Activated naive CD4-positive, alpha-beta T cell treated with anti-CD3 and anti-CD28 coated beads, Interleukin-2, amount 10 ng/mL, durations not matched to agents 7 days and 5 days (primary cell): ENCODE results near the gene SIAH3.
"Not testable (repeated sequence)": the region's sequence is repeated elsewhere in the genome, so short reads cannot be mapped to it uniquely, and the experiment has no call there.

ENCODE experiments used
- CTCF ChIA-PET: fragments of 350-600 bp; sonication (Branson Sonifier 250); formaldehyde crosslinking; loops from one replicate; lab custom pipeline; 2021; ENCODE audit warnings: antibody characterized with exemption; lab: Charles Lee
- DNase-seq: peaks from one replicate; pipeline ENCODE4 v3.0.0-alpha.2; 2020
- H3K27ac Mint-ChIP-seq: one replicate; pipeline ENCODE4 v1.8.0; 2021; ENCODE audit warnings: mild to moderate bottlenecking, moderate library complexity, mixed read lengths
- H3K27me3 Mint-ChIP-seq: one replicate; pipeline ENCODE4 v1.8.0; 2021; ENCODE audit warnings: mild to moderate bottlenecking, mixed read lengths
- H3K36me3 Mint-ChIP-seq: one replicate; pipeline ENCODE4 v1.8.0; 2021; ENCODE audit warnings: mixed read lengths
- H3K4me1 Mint-ChIP-seq: one replicate; pipeline ENCODE4 v1.8.0; 2021; ENCODE audit warnings: mixed read lengths
- H3K4me3 Mint-ChIP-seq: one replicate; pipeline ENCODE4 v1.8.0; 2021; ENCODE audit warnings: mild to moderate bottlenecking, moderate library complexity, mixed read lengths
- H3K9me3 Mint-ChIP-seq: one replicate; pipeline ENCODE4 v1.8.0; 2021; ENCODE audit warnings: mixed read lengths

Gene SIAH3

GRCh38 chr13:45775401-45775963, 76.1 kb downstream of the SIAH3 start:
- no peak for DNase-seq
- CTCF ChIA-PET = no interaction called here

GRCh38 chr13:45773944-45774343, 77.6 kb downstream of the SIAH3 start:
- Mint-ChIP-seq H3K27me3 (peaks cover 12% of the 10 kb centered on the region), H3K4me3 (no peak overlapping the region), H3K36me3 (no peaks in the 10 kb centered on the region), H3K4me1 (no peaks in the 10 kb centered on the region), H3K27ac (no peak overlapping the region), H3K9me3 (no peaks in the 10 kb centered on the region)
- CTCF ChIA-PET = no interaction called here
- no peak for DNase-seq

More at GRCh38 chr13:45775401-45775963, 76.1 kb downstream of the SIAH3 start:
- H3K4me1 Mint-ChIP-seq = no peaks in the 10 kb centered on the region
- no peak overlapping the region for H3K4me3 Mint-ChIP-seq
- H3K36me3 Mint-ChIP-seq = no peaks in the 10 kb centered on the region
- peaks cover 12% of the 10 kb centered on the region for H3K27me3 Mint-ChIP-seq
- H3K9me3 Mint-ChIP-seq = no peaks in the 10 kb centered on the region
- no peak overlapping the region for H3K27ac Mint-ChIP-seq

GRCh38 chr13:45773236-45773635, 78.3 kb downstream of the SIAH3 start:
- H3K9me3 Mint-ChIP-seq = no peaks in the 10 kb centered on the region
- peaks cover 2% of the 10 kb centered on the region for H3K4me1 Mint-ChIP-seq
- CTCF ChIA-PET = no interaction called here
- no peak overlapping the region for H3K4me3 Mint-ChIP-seq
- H3K27ac Mint-ChIP-seq = no peak overlapping the region
- no peaks in the 10 kb centered on the region for H3K36me3 Mint-ChIP-seq
- H3K27me3 Mint-ChIP-seq = peaks cover 12% of the 10 kb centered on the region
- DNase-seq = no peak

- no peak for DNase-seq
- Mint-ChIP-seq H3K27ac (no peak overlapping the region), H3K9me3 (no peaks in the 10 kb centered on the region), H3K4me3 (no peak overlapping the region), H3K36me3 (no peaks in the 10 kb centered on the region), H3K27me3 (peaks cover 9% of the 10 kb centered on the region), H3K4me1 (peaks cover 2% of the 10 kb centered on the region)
- CTCF ChIA-PET = no interaction called here
These were observed 80.7 kb downstream of the SIAH3 start for GRCh38 chr13:45770886-45771285.

- Mint-ChIP-seq H3K27ac (no peak overlapping the region), H3K36me3 (no peaks in the 10 kb centered on the region)
- CTCF ChIA-PET = no interaction called here
These were observed 82.7 kb downstream of the SIAH3 start for GRCh38 chr13:45768656-45769479.

GRCh38 chr13:45765464-45765863, 86.1 kb downstream of the SIAH3 start:
- no peak for DNase-seq
- Mint-ChIP-seq H3K4me1 (peaks cover 2% of the 10 kb centered on the region), H3K27me3 (peaks cover 7% of the 10 kb centered on the region), H3K4me3 (no peak overlapping the region), H3K9me3 (no peaks in the 10 kb centered on the region), H3K36me3 (no peaks in the 10 kb centered on the region), H3K27ac (no peak overlapping the region)
- CTCF ChIA-PET = no interaction called here

More at GRCh38 chr13:45768656-45769479, 82.7 kb downstream of the SIAH3 start:
- peaks cover 4% of the 10 kb centered on the region for H3K27me3 Mint-ChIP-seq
- no peak overlapping the region for H3K4me3 Mint-ChIP-seq
- no peak for DNase-seq
- H3K4me1 Mint-ChIP-seq = peaks cover 2% of the 10 kb centered on the region
- H3K9me3 Mint-ChIP-seq = no peaks in the 10 kb centered on the region

GRCh38 chr13:45763419-45763818, 88.1 kb downstream of the SIAH3 start:
- H3K27ac Mint-ChIP-seq = no peak overlapping the region
- no peak for DNase-seq
- H3K36me3 Mint-ChIP-seq = no peaks in the 10 kb centered on the region
- H3K27me3 Mint-ChIP-seq = peaks cover 7% of the 10 kb centered on the region
- H3K4me1 Mint-ChIP-seq = peaks cover under 1% of the 10 kb centered on the region
- CTCF ChIA-PET = interaction anchor here (0.5 kb wide), 1 partner anchor 480 kb away, joined by 3 read pairs; no protein-coding TSS in a partner anchor
- H3K4me3 Mint-ChIP-seq = no peak overlapping the region
- H3K9me3 Mint-ChIP-seq = no peaks in the 10 kb centered on the region

- H3K27me3 Mint-ChIP-seq, H3K4me1 Mint-ChIP-seq, H3K36me3 Mint-ChIP-seq, H3K4me3 Mint-ChIP-seq, CTCF ChIA-PET, H3K27ac Mint-ChIP-seq, DNase-seq, H3K9me3 Mint-ChIP-seq: not testable (repeated sequence)
These were observed 94.0 kb downstream of the SIAH3 start for GRCh38 chr13:45757589-45757988.

GRCh38 chr13:45756498-45756897, 95.1 kb downstream of the SIAH3 start:
- DNase-seq, H3K4me3 Mint-ChIP-seq, H3K4me1 Mint-ChIP-seq, H3K27me3 Mint-ChIP-seq, H3K36me3 Mint-ChIP-seq, H3K9me3 Mint-ChIP-seq, H3K27ac Mint-ChIP-seq, CTCF ChIA-PET: not testable (repeated sequence)

GRCh38 chr13:45752510-45752909, 99.0 kb downstream of the SIAH3 start:
- Mint-ChIP-seq H3K36me3 (no peaks in the 10 kb centered on the region), H3K27ac (no peak overlapping the region), H3K4me1 (no peaks in the 10 kb centered on the region), H3K9me3 (peaks cover 1% of the 10 kb centered on the region), H3K4me3 (no peak overlapping the region), H3K27me3 (peaks cover 5% of the 10 kb centered on the region)
- DNase-seq = no peak
- CTCF ChIA-PET = no interaction called here

- no peak overlapping the region for H3K27ac Mint-ChIP-seq
- CTCF ChIA-PET = no interaction called here
- no peaks in the 10 kb centered on the region for H3K9me3 Mint-ChIP-seq
- peaks cover 5% of the 10 kb centered on the region for H3K27me3 Mint-ChIP-seq
- DNase-seq = no peak
- no peaks in the 10 kb centered on the region for H3K4me1 Mint-ChIP-seq
- H3K4me3 Mint-ChIP-seq = no peak overlapping the region
- H3K36me3 Mint-ChIP-seq = no peaks in the 10 kb centered on the region
These were observed 99.7 kb downstream of the SIAH3 start for GRCh38 chr13:45751885-45752284.

GRCh38 chr13:45750566-45750965, 101.0 kb downstream of the SIAH3 start:
- Mint-ChIP-seq H3K27me3 (peaks cover 5% of the 10 kb centered on the region), H3K27ac (no peak overlapping the region), H3K4me3 (no peak overlapping the region), H3K9me3 (no peaks in the 10 kb centered on the region), H3K36me3 (no peaks in the 10 kb centered on the region), H3K4me1 (no peaks in the 10 kb centered on the region)
- no peak for DNase-seq
- CTCF ChIA-PET = no interaction called here

GRCh38 chr13:45748941-45749759, 102.4 kb downstream of the SIAH3 start:
- CTCF ChIA-PET = no interaction called here
- Mint-ChIP-seq H3K27ac (no peak overlapping the region), H3K36me3 (no peaks in the 10 kb centered on the region), H3K4me1 (no peaks in the 10 kb centered on the region), H3K27me3 (peaks cover 5% of the 10 kb centered on the region), H3K4me3 (no peak overlapping the region), H3K9me3 (no peaks in the 10 kb centered on the region)
- DNase-seq = no peak

GRCh38 chr13:45747071-45747470, 104.5 kb downstream of the SIAH3 start:
- no peaks in the 10 kb centered on the region for H3K9me3 Mint-ChIP-seq
- H3K27me3 Mint-ChIP-seq = peaks cover 5% of the 10 kb centered on the region
- no peaks in the 10 kb centered on the region for H3K36me3 Mint-ChIP-seq
- CTCF ChIA-PET = no interaction called here
- H3K27ac Mint-ChIP-seq = no peak overlapping the region
- no peak overlapping the region for H3K4me3 Mint-ChIP-seq
- H3K4me1 Mint-ChIP-seq = no peaks in the 10 kb centered on the region
- no peak for DNase-seq
